GM18511 (cell line): ENCODE results near the gene TFAM.

Experiments
- ATAC-seq: cut with Tn5 transposase; IDR thresholded peaks from one replicate; pipeline ENCODE4 v1.9.1; 2021; ENCODE audit warnings: mild to moderate bottlenecking, moderate library complexity; ENCODE audit not compliant: unreplicated experiment

Gene TFAM

GRCh38 chr10:58431903-58432302 is 46.7 kb downstream of the TFAM start:
- no peak for ATAC-seq

GRCh38 chr10:58433066-58433465 is 47.9 kb downstream of the TFAM start:
- ATAC-seq: no peak

GRCh38 chr10:58433571-58433970 is 48.4 kb downstream of the TFAM start:
- ATAC-seq: no peak

- no peak for ATAC-seq
These were observed 50.2 kb downstream of the TFAM start for GRCh38 chr10:58435297-58435985.

GRCh38 chr10:58436071-58436470 is 50.9 kb downstream of the TFAM start:
- ATAC-seq: no peak

GRCh38 chr10:58438340-58438871 is 53.2 kb downstream of the TFAM start:
- no peak for ATAC-seq

GRCh38 chr10:58438986-58439385 is 53.8 kb downstream of the TFAM start:
- no peak for ATAC-seq

- ATAC-seq: no peak
These were observed 54.6 kb downstream of the TFAM start for GRCh38 chr10:58439632-58440364.

GRCh38 chr10:58440484-58440883 is 55.3 kb downstream of the TFAM start:
- ATAC-seq: no peak

- ATAC-seq: no peak
These were observed 59.1 kb downstream of the TFAM start for GRCh38 chr10:58444321-58444720.

GRCh38 chr10:58444876-58445275 is 59.7 kb downstream of the TFAM start:
- ATAC-seq: no peak

GRCh38 chr10:58448121-58448935 is 63.1 kb downstream of the TFAM start:
- no peak for ATAC-seq
